ENCODE data around the gene BCL7A.

BCL7A gene

GRCh38 chr12:122001466-122002209 lies 20.0 kb upstream of the BCL7A start:
- no peak overlapping the region for H3K4me3 ChIP-seq (replicated peaks in 1 of 2; ENCODE audit: low read depth in 2 of 2, low read length in 2 of 2)
- DNase-seq (ENCODE audit: low read depth in 2 of 2): no peak
- no peak for TF ChIP-seq CTCF (IDR thresholded peaks at IDR 0.05; ENCODE audit: low read depth, low read length)

GRCh38 chr12:122003651-122004611 lies 17.8 kb upstream of the BCL7A start:
- H3K4me3 ChIP-seq (replicated peaks in 1 of 2; ENCODE audit: low read depth in 2 of 2, low read length in 2 of 2): no peak overlapping the region
- DNase-seq (ENCODE audit: low read depth in 2 of 2): peak in 1 of 2 donors; percentile 29
- no peak for TF ChIP-seq CTCF (IDR thresholded peaks at IDR 0.05; ENCODE audit: low read depth, low read length)

- TF ChIP-seq CTCF (IDR thresholded peaks at IDR 0.05; ENCODE audit: low read depth, low read length): no peak
- DNase-seq (ENCODE audit: low read depth in 2 of 2): peak in 1 of 2 donors; percentile 32
- H3K4me3 ChIP-seq (replicated peaks in 1 of 2; ENCODE audit: low read depth in 2 of 2, low read length in 2 of 2): no peak overlapping the region
Measured at GRCh38 chr12:122004633-122005071, 17.0 kb upstream of the BCL7A start.

- DNase-seq (ENCODE audit: low read depth in 2 of 2): no peak
- no peak for TF ChIP-seq CTCF (IDR thresholded peaks at IDR 0.05; ENCODE audit: low read depth, low read length)
- H3K4me3 ChIP-seq (replicated peaks in 1 of 2; ENCODE audit: low read depth in 2 of 2, low read length in 2 of 2): no peak overlapping the region
Measured at GRCh38 chr12:122005252-122005776, 16.4 kb upstream of the BCL7A start.

- DNase-seq (ENCODE audit: low read depth in 2 of 2): no peak
- no peak overlapping the region for H3K4me3 ChIP-seq (replicated peaks in 1 of 2; ENCODE audit: low read depth in 2 of 2, low read length in 2 of 2)
- no peak for TF ChIP-seq CTCF (IDR thresholded peaks at IDR 0.05; ENCODE audit: low read depth, low read length)
Measured at GRCh38 chr12:122006186-122006926, 15.3 kb upstream of the BCL7A start.

- no peak overlapping the region for H3K4me3 ChIP-seq (replicated peaks in 1 of 2; ENCODE audit: low read depth in 2 of 2, low read length in 2 of 2)
- no peak for DNase-seq (ENCODE audit: low read depth in 2 of 2)
- no peak for TF ChIP-seq CTCF (IDR thresholded peaks at IDR 0.05; ENCODE audit: low read depth, low read length)
Measured at GRCh38 chr12:122009741-122010140, 11.9 kb upstream of the BCL7A start.

All from cardiac fibroblast (primary cell).